Measurements from ENCODE around the gene FXYD4. TPM values are rescaled to one million over a fixed set of nuclear protein-coding genes. Genes with fewer than 3 reads are reported as not detected.

Gene FXYD4
- total RNA-seq, 1 experiment from 2014 or later, result not detected

GRCh38 chr10:43396061-43396927 lies 24.9 kb downstream of the FXYD4 start (continued):
- TF ChIP-seq FOXP1 (CRISPR knock-in tag; IDR thresholded peaks at IDR 0.05; ENCODE audit: borderline replicate concordance) (peak; percentile 48; the same call in 1 of the 2 replicates), JAZF1 (CRISPR knock-in tag; IDR thresholded peaks at IDR 0.05) (no peak), ATF2 (CRISPR knock-in tag; IDR thresholded peaks at IDR 0.05; ENCODE audit: borderline replicate concordance, low read depth) (no peak), NFATC4 (CRISPR knock-in tag; IDR thresholded peaks at IDR 0.05) (no peak), ZNF396 (CRISPR knock-in tag; IDR thresholded peaks at IDR 0.05; ENCODE audit: borderline replicate concordance) (no peak), ETV6 (CRISPR knock-in tag; IDR thresholded peaks at IDR 0.05) (peak; percentile 63; the same call in 1 of the 2 replicates), EMX1 (CRISPR knock-in tag; IDR thresholded peaks at IDR 0.05) (no peak), RORB (CRISPR knock-in tag; IDR thresholded peaks at IDR 0.05) (no peak), CBFB (CRISPR knock-in tag; IDR thresholded peaks at IDR 0.05; ENCODE audit: low read depth) (no peak), ZNF138 (CRISPR knock-in tag; conservative IDR thresholded peaks at IDR 0.05) (no peak), TP53 (CRISPR knock-in tag; IDR thresholded peaks at IDR 0.05) (no peak), OVOL2 (CRISPR knock-in tag; IDR thresholded peaks at IDR 0.05; ENCODE audit: borderline replicate concordance) (no peak), ZNF232 (CRISPR knock-in tag; IDR thresholded peaks at IDR 0.05) (no peak), PRRX2 (CRISPR knock-in tag; IDR thresholded peaks at IDR 0.05) (no peak), SMAD3 (CRISPR knock-in tag; IDR thresholded peaks at IDR 0.05; ENCODE audit: borderline replicate concordance) (0 out of 2 replicates have a peak, but pooled peaks have one; percentile 18), CREM (CRISPR knock-in tag; IDR thresholded peaks at IDR 0.05) (0 out of 2 replicates have a peak, but pooled peaks have one; percentile 40), PRDM15 (CRISPR knock-in tag; IDR thresholded peaks at IDR 0.05) (no peak), SMAD4 (CRISPR knock-in tag; IDR thresholded peaks at IDR 0.05) (no peak; the same call in 1 of the 2 replicates), HMGA2 (CRISPR knock-in tag; IDR thresholded peaks at IDR 0.05) (no peak), ZNF121 (CRISPR knock-in tag; IDR thresholded peaks at IDR 0.05) (no peak)
- TF ChIP-seq, protein P1, sequence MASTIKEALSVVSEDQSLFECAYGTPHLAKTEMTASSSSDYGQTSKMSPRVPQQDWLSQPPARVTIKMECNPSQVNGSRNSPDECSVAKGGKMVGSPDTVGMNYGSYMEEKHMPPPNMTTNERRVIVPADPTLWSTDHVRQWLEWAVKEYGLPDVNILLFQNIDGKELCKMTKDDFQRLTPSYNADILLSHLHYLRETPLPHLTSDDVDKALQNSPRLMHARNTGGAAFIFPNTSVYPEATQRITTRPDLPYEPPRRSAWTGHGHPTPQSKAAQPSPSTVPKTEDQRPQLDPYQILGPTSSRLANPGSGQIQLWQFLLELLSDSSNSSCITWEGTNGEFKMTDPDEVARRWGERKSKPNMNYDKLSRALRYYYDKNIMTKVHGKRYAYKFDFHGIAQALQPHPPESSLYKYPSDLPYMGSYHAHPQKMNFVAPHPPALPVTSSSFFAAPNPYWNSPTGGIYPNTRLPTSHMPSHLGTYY (CRISPR knock-in tag; IDR thresholded peaks at IDR 0.05), result no peak
- TF ChIP-seq, protein P2, sequence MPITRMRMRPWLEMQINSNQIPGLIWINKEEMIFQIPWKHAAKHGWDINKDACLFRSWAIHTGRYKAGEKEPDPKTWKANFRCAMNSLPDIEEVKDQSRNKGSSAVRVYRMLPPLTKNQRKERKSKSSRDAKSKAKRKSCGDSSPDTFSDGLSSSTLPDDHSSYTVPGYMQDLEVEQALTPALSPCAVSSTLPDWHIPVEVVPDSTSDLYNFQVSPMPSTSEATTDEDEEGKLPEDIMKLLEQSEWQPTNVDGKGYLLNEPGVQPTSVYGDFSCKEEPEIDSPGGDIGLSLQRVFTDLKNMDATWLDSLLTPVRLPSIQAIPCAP (CRISPR knock-in tag; IDR thresholded peaks at IDR 0.05), result no peak
- TF ChIP-seq, protein P3, sequence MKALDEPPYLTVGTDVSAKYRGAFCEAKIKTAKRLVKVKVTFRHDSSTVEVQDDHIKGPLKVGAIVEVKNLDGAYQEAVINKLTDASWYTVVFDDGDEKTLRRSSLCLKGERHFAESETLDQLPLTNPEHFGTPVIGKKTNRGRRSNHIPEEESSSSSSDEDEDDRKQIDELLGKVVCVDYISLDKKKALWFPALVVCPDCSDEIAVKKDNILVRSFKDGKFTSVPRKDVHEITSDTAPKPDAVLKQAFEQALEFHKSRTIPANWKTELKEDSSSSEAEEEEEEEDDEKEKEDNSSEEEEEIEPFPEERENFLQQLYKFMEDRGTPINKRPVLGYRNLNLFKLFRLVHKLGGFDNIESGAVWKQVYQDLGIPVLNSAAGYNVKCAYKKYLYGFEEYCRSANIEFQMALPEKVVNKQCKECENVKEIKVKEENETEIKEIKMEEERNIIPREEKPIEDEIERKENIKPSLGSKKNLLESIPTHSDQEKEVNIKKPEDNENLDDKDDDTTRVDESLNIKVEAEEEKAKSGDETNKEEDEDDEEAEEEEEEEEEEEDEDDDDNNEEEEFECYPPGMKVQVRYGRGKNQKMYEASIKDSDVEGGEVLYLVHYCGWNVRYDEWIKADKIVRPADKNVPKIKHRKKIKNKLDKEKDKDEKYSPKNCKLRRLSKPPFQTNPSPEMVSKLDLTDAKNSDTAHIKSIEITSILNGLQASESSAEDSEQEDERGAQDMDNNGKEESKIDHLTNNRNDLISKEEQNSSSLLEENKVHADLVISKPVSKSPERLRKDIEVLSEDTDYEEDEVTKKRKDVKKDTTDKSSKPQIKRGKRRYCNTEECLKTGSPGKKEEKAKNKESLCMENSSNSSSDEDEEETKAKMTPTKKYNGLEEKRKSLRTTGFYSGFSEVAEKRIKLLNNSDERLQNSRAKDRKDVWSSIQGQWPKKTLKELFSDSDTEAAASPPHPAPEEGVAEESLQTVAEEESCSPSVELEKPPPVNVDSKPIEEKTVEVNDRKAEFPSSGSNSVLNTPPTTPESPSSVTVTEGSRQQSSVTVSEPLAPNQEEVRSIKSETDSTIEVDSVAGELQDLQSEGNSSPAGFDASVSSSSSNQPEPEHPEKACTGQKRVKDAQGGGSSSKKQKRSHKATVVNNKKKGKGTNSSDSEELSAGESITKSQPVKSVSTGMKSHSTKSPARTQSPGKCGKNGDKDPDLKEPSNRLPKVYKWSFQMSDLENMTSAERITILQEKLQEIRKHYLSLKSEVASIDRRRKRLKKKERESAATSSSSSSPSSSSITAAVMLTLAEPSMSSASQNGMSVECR (CRISPR knock-in tag; IDR thresholded peaks at IDR 0.05; ENCODE audit: borderline replicate concordance), result peak; percentile 92
- TF ChIP-seq, protein P4, sequence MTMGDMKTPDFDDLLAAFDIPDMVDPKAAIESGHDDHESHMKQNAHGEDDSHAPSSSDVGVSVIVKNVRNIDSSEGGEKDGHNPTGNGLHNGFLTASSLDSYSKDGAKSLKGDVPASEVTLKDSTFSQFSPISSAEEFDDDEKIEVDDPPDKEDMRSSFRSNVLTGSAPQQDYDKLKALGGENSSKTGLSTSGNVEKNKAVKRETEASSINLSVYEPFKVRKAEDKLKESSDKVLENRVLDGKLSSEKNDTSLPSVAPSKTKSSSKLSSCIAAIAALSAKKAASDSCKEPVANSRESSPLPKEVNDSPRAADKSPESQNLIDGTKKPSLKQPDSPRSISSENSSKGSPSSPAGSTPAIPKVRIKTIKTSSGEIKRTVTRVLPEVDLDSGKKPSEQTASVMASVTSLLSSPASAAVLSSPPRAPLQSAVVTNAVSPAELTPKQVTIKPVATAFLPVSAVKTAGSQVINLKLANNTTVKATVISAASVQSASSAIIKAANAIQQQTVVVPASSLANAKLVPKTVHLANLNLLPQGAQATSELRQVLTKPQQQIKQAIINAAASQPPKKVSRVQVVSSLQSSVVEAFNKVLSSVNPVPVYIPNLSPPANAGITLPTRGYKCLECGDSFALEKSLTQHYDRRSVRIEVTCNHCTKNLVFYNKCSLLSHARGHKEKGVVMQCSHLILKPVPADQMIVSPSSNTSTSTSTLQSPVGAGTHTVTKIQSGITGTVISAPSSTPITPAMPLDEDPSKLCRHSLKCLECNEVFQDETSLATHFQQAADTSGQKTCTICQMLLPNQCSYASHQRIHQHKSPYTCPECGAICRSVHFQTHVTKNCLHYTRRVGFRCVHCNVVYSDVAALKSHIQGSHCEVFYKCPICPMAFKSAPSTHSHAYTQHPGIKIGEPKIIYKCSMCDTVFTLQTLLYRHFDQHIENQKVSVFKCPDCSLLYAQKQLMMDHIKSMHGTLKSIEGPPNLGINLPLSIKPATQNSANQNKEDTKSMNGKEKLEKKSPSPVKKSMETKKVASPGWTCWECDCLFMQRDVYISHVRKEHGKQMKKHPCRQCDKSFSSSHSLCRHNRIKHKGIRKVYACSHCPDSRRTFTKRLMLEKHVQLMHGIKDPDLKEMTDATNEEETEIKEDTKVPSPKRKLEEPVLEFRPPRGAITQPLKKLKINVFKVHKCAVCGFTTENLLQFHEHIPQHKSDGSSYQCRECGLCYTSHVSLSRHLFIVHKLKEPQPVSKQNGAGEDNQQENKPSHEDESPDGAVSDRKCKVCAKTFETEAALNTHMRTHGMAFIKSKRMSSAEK (CRISPR knock-in tag; IDR thresholded peaks at IDR 0.05; ENCODE audit: borderline replicate concordance), result no peak

All from WTC11 (cell line).